ENCODE data around the gene RAB43.

The RAB43 gene

GRCh38 chr3:129040579-129041300 lies 80.9 kb downstream of the RAB43 start:
- ATAC-seq: no peak

GRCh38 chr3:129040039-129040336 lies 81.6 kb downstream of the RAB43 start:
- no peak for ATAC-seq
- TF ChIP-seq TOX (CRISPR knock-in tag; IDR thresholded peaks at IDR 0.05; ENCODE audit: borderline replicate concordance) (no peak), ZNF8 (CRISPR knock-in tag; IDR thresholded peaks at IDR 0.05) (no peak), SNAI2 (CRISPR knock-in tag; IDR thresholded peaks at IDR 0.05) (no peak), ZNF70 (CRISPR knock-in tag; IDR thresholded peaks at IDR 0.05) (no peak), ZC3H10 (CRISPR knock-in tag; IDR thresholded peaks at IDR 0.05) (no peak), ZNF565 (CRISPR knock-in tag; conservative IDR thresholded peaks at IDR 0.05; ENCODE audit: low read depth) (no peak), ZFP30 (CRISPR knock-in tag; IDR thresholded peaks at IDR 0.05) (no peak), ZFP3 (CRISPR knock-in tag; IDR thresholded peaks at IDR 0.05) (no peak), PPARA (CRISPR knock-in tag; IDR thresholded peaks at IDR 0.05; ENCODE audit: borderline replicate concordance) (no peak), ISL1 (CRISPR knock-in tag; IDR thresholded peaks at IDR 0.05) (no peak), PATZ1 (CRISPR knock-in tag; IDR thresholded peaks at IDR 0.05; ENCODE audit: borderline replicate concordance) (no peak), CSRNP3 (CRISPR knock-in tag; IDR thresholded peaks at IDR 0.05) (no peak), TSHZ2 (CRISPR knock-in tag; IDR thresholded peaks at IDR 0.05) (no peak), OSR1 (CRISPR knock-in tag; IDR thresholded peaks at IDR 0.05) (no peak)

More at GRCh38 chr3:129040579-129041300, 80.9 kb downstream of the RAB43 start:
- TF ChIP-seq ZC3H10 (CRISPR knock-in tag; IDR thresholded peaks at IDR 0.05) (no peak), ZNF70 (CRISPR knock-in tag; IDR thresholded peaks at IDR 0.05) (no peak), PATZ1 (CRISPR knock-in tag; IDR thresholded peaks at IDR 0.05; ENCODE audit: borderline replicate concordance) (no peak), ZNF8 (CRISPR knock-in tag; IDR thresholded peaks at IDR 0.05) (no peak), GLIS3 (CRISPR knock-in tag; IDR thresholded peaks at IDR 0.05) (no peak), ZNF565 (CRISPR knock-in tag; conservative IDR thresholded peaks at IDR 0.05; ENCODE audit: low read depth) (no peak), ZFP3 (CRISPR knock-in tag; IDR thresholded peaks at IDR 0.05) (no peak), CSRNP3 (CRISPR knock-in tag; IDR thresholded peaks at IDR 0.05) (no peak), OSR1 (CRISPR knock-in tag; IDR thresholded peaks at IDR 0.05) (no peak), TSHZ2 (CRISPR knock-in tag; IDR thresholded peaks at IDR 0.05) (no peak), ARNTL (CRISPR knock-in tag; IDR thresholded peaks at IDR 0.05; ENCODE audit: borderline replicate concordance, low read depth) (no peak), ISL1 (CRISPR knock-in tag; IDR thresholded peaks at IDR 0.05) (no peak), SNAI2 (CRISPR knock-in tag; IDR thresholded peaks at IDR 0.05) (no peak)

Data from SK-N-SH treated with all-trans-retinoic acid at 6 μM for 48 hours (cell line).